GM18499 (cell line): Measurements from ENCODE around the gene FOXF1.

Experiments used
- ATAC-seq: cut with Tn5 transposase; IDR thresholded peaks from one replicate; pipeline ENCODE4 v1.9.1; 2021; ENCODE audit warnings: moderate number of reproducible peaks; ENCODE audit not compliant: insufficient read depth, unreplicated experiment

Gene FOXF1

GRCh38 chr16:86510465-86511261 lies at the start of gene FOXF1:
TSS of gene FOXF1 (plus strand) at chr16:86510527. CDS start at chr16:86510570, 43 bp downstream.
- no peak for ATAC-seq

GRCh38 chr16:86461037-86461436 lies 49.3 kb upstream of the FOXF1 start:
- no peak for ATAC-seq

- ATAC-seq = no peak
These were observed 47.8 kb upstream of the FOXF1 start for GRCh38 chr16:86462334-86463084.

GRCh38 chr16:86464044-86464443 lies 46.3 kb upstream of the FOXF1 start:
- ATAC-seq = no peak

GRCh38 chr16:86465434-86465833 lies 44.9 kb upstream of the FOXF1 start:
- no peak for ATAC-seq

- ATAC-seq = no peak
These were observed 43.5 kb upstream of the FOXF1 start for GRCh38 chr16:86466696-86467406.

- no peak for ATAC-seq
These were observed 42.8 kb upstream of the FOXF1 start for GRCh38 chr16:86467490-86467889.

- no peak for ATAC-seq
These were observed 39.4 kb upstream of the FOXF1 start for GRCh38 chr16:86470964-86471363.

- no peak for ATAC-seq
These were observed 38.4 kb upstream of the FOXF1 start for GRCh38 chr16:86471896-86472295.

- ATAC-seq = no peak
These were observed 38.0 kb upstream of the FOXF1 start for GRCh38 chr16:86472366-86472765.

GRCh38 chr16:86476956-86477534 lies 33.3 kb upstream of the FOXF1 start:
- ATAC-seq = no peak

GRCh38 chr16:86477642-86478041 lies 32.7 kb upstream of the FOXF1 start:
- no peak for ATAC-seq

GRCh38 chr16:86478779-86479178 lies 31.5 kb upstream of the FOXF1 start:
- no peak for ATAC-seq

GRCh38 chr16:86479419-86479818 lies 30.9 kb upstream of the FOXF1 start:
- no peak for ATAC-seq

GRCh38 chr16:86480444-86480843 lies 29.9 kb upstream of the FOXF1 start:
- ATAC-seq = no peak

- ATAC-seq = no peak
These were observed 28.7 kb upstream of the FOXF1 start for GRCh38 chr16:86481607-86482006.

- ATAC-seq = no peak
These were observed 26.1 kb upstream of the FOXF1 start for GRCh38 chr16:86484240-86484639.

GRCh38 chr16:86485746-86486145 lies 24.6 kb upstream of the FOXF1 start:
- ATAC-seq = no peak

- ATAC-seq = no peak
These were observed 19.3 kb upstream of the FOXF1 start for GRCh38 chr16:86490859-86491639.

- no peak for ATAC-seq
These were observed 18.7 kb upstream of the FOXF1 start for GRCh38 chr16:86491640-86492023.
